Mesenchymal stem cell (in vitro differentiated cells and primary cell): ENCODE measurements around the gene RASA3.

Experiments
- DNase-seq: peaks from one replicate; pipeline ENCODE4 v3.0.0-alpha.2; 2013
- H2AFZ ChIP-seq: one replicate; pipeline ENCODE4 v1.6.1; 2013; ENCODE audit warnings: low read depth, mild to moderate bottlenecking, control low read depth, inconsistent platforms, low read length, moderate library complexity
- H2AK5ac ChIP-seq: 2 replicates; pipeline ENCODE4 v1.6.1; 2013; ENCODE audit warnings: low read length, moderate library complexity, mild to moderate bottlenecking, inconsistent platforms; ENCODE audit not compliant: severe bottlenecking
- H2BK120ac ChIP-seq: one replicate; pipeline ENCODE4 v1.6.1; 2013; ENCODE audit warnings: low read depth, mild to moderate bottlenecking, inconsistent platforms, low read length, moderate library complexity
- H2BK12ac ChIP-seq, 2 experiments: one replicate each; pipeline ENCODE4 v1.6.1; 2013; ENCODE audit warnings: inconsistent platforms in 2 of 2, low read length in 2 of 2, mild to moderate bottlenecking in 2 of 2, moderate library complexity in 2 of 2, control low read depth in 1 of 2
- H2BK15ac ChIP-seq: one replicate; pipeline ENCODE4 v1.6.1; 2013; ENCODE audit warnings: mild to moderate bottlenecking, low read depth, inconsistent platforms; ENCODE audit not compliant: poor library complexity, severe bottlenecking
- H2BK5ac ChIP-seq: 2 replicates; pipeline ENCODE4 v1.6.1; 2013; ENCODE audit warnings: low read depth, mild to moderate bottlenecking, low read length, control low read depth, inconsistent platforms; ENCODE audit not compliant: poor library complexity, severe bottlenecking
- H3K14ac ChIP-seq, 2 experiments: one replicate each; pipeline ENCODE4 v1.6.1; 2013; ENCODE audit warnings: inconsistent platforms in 2 of 2, low read length in 2 of 2, control low read depth in 1 of 2, mild to moderate bottlenecking in 1 of 2, moderate library complexity in 1 of 2
- H3K18ac ChIP-seq, 2 experiments: one replicate each; pipeline ENCODE4 v1.6.1; 2013; ENCODE audit warnings: inconsistent platforms in 2 of 2, low read length in 2 of 2, control low read depth in 1 of 2, low read depth in 1 of 2, mild to moderate bottlenecking in 1 of 2
- H3K23ac ChIP-seq, 2 experiments: one replicate each; pipeline ENCODE4 v1.6.1; 2013; ENCODE audit warnings: inconsistent platforms in 2 of 2, low read length in 2 of 2, mild to moderate bottlenecking in 2 of 2, moderate library complexity in 2 of 2, control low read depth in 1 of 2
- H3K27ac ChIP-seq: 2 replicates; pipeline ENCODE4 v1.5.1; 2013; ENCODE audit warnings: mild to moderate bottlenecking, moderate library complexity, low read length, control low read depth, inconsistent platforms; ENCODE audit not compliant: poor library complexity, severe bottlenecking
- H3K27me3 ChIP-seq, 2 experiments: 2 replicates each; pipeline versions ENCODE4 v1.6.1 to v1.7.0; 2013; ENCODE audit warnings: low read length in 2 of 2, mild to moderate bottlenecking in 2 of 2, moderate library complexity in 2 of 2, control low read depth in 1 of 2, inconsistent platforms in 1 of 2; ENCODE audit not compliant: control insufficient read depth in 1 of 2, insufficient read depth in 1 of 2
- H3K36me3 ChIP-seq, 2 experiments: 2 replicates each; pipeline versions ENCODE4 v1.6.1 to v1.7.0; 2013; ENCODE audit warnings: low read length in 2 of 2, control low read depth in 1 of 2, inconsistent platforms in 1 of 2, low read depth in 1 of 2, mild to moderate bottlenecking in 1 of 2; ENCODE audit not compliant: insufficient read depth in 2 of 2, control insufficient read depth in 1 of 2
- H3K4ac ChIP-seq, 2 experiments: one replicate each; pipeline ENCODE4 v1.6.1; 2013; ENCODE audit warnings: inconsistent platforms in 2 of 2, low read length in 2 of 2, mild to moderate bottlenecking in 2 of 2, moderate library complexity in 2 of 2, control low read depth in 1 of 2, low read depth in 1 of 2
- H3K4me1 ChIP-seq: 2 replicates; pipeline ENCODE4 v1.6.1; 2013; ENCODE audit warnings: low read depth, low read length, control low read depth; ENCODE audit not compliant: control insufficient read depth, insufficient read depth
- H3K4me2 ChIP-seq: 2 replicates; pipeline ENCODE4 v1.6.1; 2013; ENCODE audit warnings: low read length, mild to moderate bottlenecking, inconsistent platforms; ENCODE audit not compliant: poor library complexity, severe bottlenecking
- H3K4me3 ChIP-seq, 2 experiments: 2 replicates each; pipeline versions ENCODE4 v1.5.1 to v1.7.0; 2013; ENCODE audit warnings: low read length in 2 of 2, mild to moderate bottlenecking in 2 of 2, control low read depth in 1 of 2, low read depth in 1 of 2; ENCODE audit not compliant: insufficient read depth in 1 of 2
- H3K79me1 ChIP-seq: replicated peaks from 2 replicates; pipeline ENCODE4 v1.6.1; 2013; ENCODE audit warnings: mild to moderate bottlenecking, control low read depth, low read length, inconsistent platforms; ENCODE audit not compliant: poor library complexity, severe bottlenecking
- H3K9ac ChIP-seq: 2 replicates; pipeline ENCODE4 v1.7.0; 2013; ENCODE audit warnings: mild to moderate bottlenecking, low read length, moderate library complexity
- H3K9me3 ChIP-seq: 2 replicates; pipeline ENCODE4 v1.7.0; 2013; ENCODE audit warnings: mild to moderate bottlenecking, low read length; ENCODE audit not compliant: control insufficient read depth
- H4K8ac ChIP-seq: one replicate; pipeline ENCODE4 v1.6.1; 2013; ENCODE audit warnings: inconsistent platforms, mild to moderate bottlenecking, low read length, moderate library complexity
- H4K91ac ChIP-seq: one replicate; pipeline ENCODE4 v1.6.1; 2013; ENCODE audit warnings: mild to moderate bottlenecking, low read length, inconsistent platforms
- WGBS: methylation state at CpG from one replicate; pipeline ENCODE4 v1.1.7; 2013; ENCODE audit warnings: mixed read lengths; 5-methylcytosine and 5-hydroxymethylcytosine counted together

RASA3 gene

GRCh38 chr13:114062754-114063153, 69.7 kb downstream of the RASA3 start:
- no peaks in the 10 kb centered on the region for H3K79me1 ChIP-seq
- H2BK15ac ChIP-seq, result peak overlapping the region; percentile 29
- WGBS, result 90% methylated on average over 9 of the region's 16 CpGs
- peaks cover 22 to 57% of the 10 kb centered on the region in 2 experiments for H3K36me3 ChIP-seq
- H2BK12ac ChIP-seq, result peak overlapping the region; percentile 31 to 51
- H3K23ac ChIP-seq, result peak overlapping the region in 1 of 2 experiments; percentile 73
- peak overlapping the region in 1 of 2 experiments; percentile 84 for H3K14ac ChIP-seq
- DNase-seq, result no peak
- peak overlapping the region; percentile 7 to 69 for H3K18ac ChIP-seq
- H2AFZ ChIP-seq, result no peak overlapping the region
- H3K27ac ChIP-seq, result peak overlapping the region; percentile 66
- H3K4ac ChIP-seq, result peak overlapping the region in 1 of 2 experiments; percentile 79
- H3K9ac ChIP-seq, result peak overlapping the region; percentile 67
- H2AK5ac ChIP-seq, result peak overlapping the region; percentile 0
- no peak overlapping the region for H3K4me2 ChIP-seq
- no peaks in the 10 kb centered on the region for H3K27me3 ChIP-seq
- H2BK5ac ChIP-seq, result no peak overlapping the region
- H3K9me3 ChIP-seq, result no peaks in the 10 kb centered on the region
- H4K91ac ChIP-seq, result peak overlapping the region; percentile 83
- H3K4me3 ChIP-seq, result peak overlapping the region in 1 of 2 experiments; percentile 35
- H4K8ac ChIP-seq, result peak overlapping the region; percentile 53
- peaks cover 71% of the 10 kb centered on the region for H3K4me1 ChIP-seq
- no peak overlapping the region for H2BK120ac ChIP-seq

GRCh38 chr13:114062341-114062740, 70.1 kb downstream of the RASA3 start:
- no peak for DNase-seq
- Histone ChIP-seq H3K9ac (peak overlapping the region; percentile 67), H3K9me3 (no peaks in the 10 kb centered on the region), H2BK120ac (no peak overlapping the region), H2AK5ac (no peak overlapping the region), H3K14ac (peak overlapping the region in 1 of 2 experiments; percentile 45), H3K23ac (no peak overlapping the region), H4K91ac (peak overlapping the region; percentile 83), H3K18ac (peak overlapping the region; percentile 7 to 69), H3K4me2 (no peak overlapping the region), H3K4ac (peak overlapping the region in 1 of 2 experiments; percentile 79), H3K36me3 (peaks cover 25 to 61% of the 10 kb centered on the region in 2 experiments), H2BK15ac (no peak overlapping the region), H2BK5ac (no peak overlapping the region), H3K79me1 (no peaks in the 10 kb centered on the region), H3K4me1 (peaks cover 73% of the 10 kb centered on the region), H3K27ac (peak overlapping the region; percentile 66), H3K27me3 (no peaks in the 10 kb centered on the region), H3K4me3 (peak overlapping the region in 1 of 2 experiments; percentile 35), H2BK12ac (peak overlapping the region; percentile 31 to 64), H2AFZ (no peak overlapping the region), H4K8ac (peak overlapping the region; percentile 53)
- WGBS, result 97% methylated on average over 34 of the region's 34 CpGs

- Histone ChIP-seq H2AK5ac (peak overlapping the region; percentile 10), H3K36me3 (peaks cover 25 to 61% of the 10 kb centered on the region in 2 experiments), H4K91ac (peak overlapping the region; percentile 73), H2AFZ (no peak overlapping the region), H3K9me3 (no peaks in the 10 kb centered on the region), H3K27ac (no peak overlapping the region), H2BK12ac (no peak overlapping the region), H3K27me3 (no peaks in the 10 kb centered on the region), H3K4me3 (no peak overlapping the region), H4K8ac (no peak overlapping the region), H3K79me1 (no peaks in the 10 kb centered on the region), H3K14ac (peak overlapping the region in 1 of 2 experiments; percentile 1), H3K23ac (no peak overlapping the region), H3K9ac (no peak overlapping the region), H2BK120ac (no peak overlapping the region), H2BK15ac (no peak overlapping the region), H3K4ac (no peak overlapping the region), H3K18ac (peak overlapping the region in 1 of 2 experiments; percentile 52), H2BK5ac (no peak overlapping the region), H3K4me1 (peaks cover 74% of the 10 kb centered on the region), H3K4me2 (no peak overlapping the region)
- WGBS, result 98% methylated on average over 18 of the region's 20 CpGs
- DNase-seq, result no peak
These were observed 70.7 kb downstream of the RASA3 start for GRCh38 chr13:114061744-114062143.

GRCh38 chr13:114061047-114061446, 71.4 kb downstream of the RASA3 start:
- no peak overlapping the region for H3K4ac ChIP-seq
- no peak overlapping the region for H4K91ac ChIP-seq
- no peak overlapping the region for H4K8ac ChIP-seq
- no peak overlapping the region for H2AK5ac ChIP-seq
- peaks cover 73% of the 10 kb centered on the region for H3K4me1 ChIP-seq
- H3K36me3 ChIP-seq, result peaks cover 28 to 58% of the 10 kb centered on the region in 2 experiments
- peak overlapping the region in 1 of 2 experiments; percentile 31 for H3K18ac ChIP-seq
- peak overlapping the region in 1 of 2 experiments; percentile 12 for H2BK12ac ChIP-seq
- H2BK5ac ChIP-seq, result no peak overlapping the region
- H3K27me3 ChIP-seq, result no peaks in the 10 kb centered on the region
- WGBS, result 97% methylated on average over 18 of the region's 18 CpGs
- no peak overlapping the region for H3K27ac ChIP-seq
- no peak overlapping the region for H3K14ac ChIP-seq
- DNase-seq, result no peak
- no peaks in the 10 kb centered on the region for H3K9me3 ChIP-seq
- H3K4me3 ChIP-seq, result no peak overlapping the region
- no peak overlapping the region for H2BK120ac ChIP-seq
- no peak overlapping the region for H3K9ac ChIP-seq
- H3K23ac ChIP-seq, result no peak overlapping the region
- H2AFZ ChIP-seq, result no peak overlapping the region
- peak overlapping the region; percentile 78 for H2BK15ac ChIP-seq
- no peak overlapping the region for H3K4me2 ChIP-seq
- H3K79me1 ChIP-seq, result peaks cover 2% of the 10 kb centered on the region
